Posterior vena cava (tissue), 2 donors: ENCODE data around the gene AP3S2. TPM values are rescaled to one million over a fixed set of nuclear protein-coding genes. Genes with fewer than 3 reads are reported as not detected.
"Not testable (repeated sequence)": the region's sequence is repeated elsewhere in the genome, so short reads cannot be mapped to it uniquely, and the experiment has no call there.

ENCODE experiments used
- DNase-seq: peaks from one replicate; pipeline ENCODE4 v3.0.0-alpha.2; 2020; ENCODE audit warnings: low spot score
- intact Hi-C, 2 donors: fragments of 100-400 bp; cut with DNase I; formaldehyde crosslinking; loops; one replicate each; pipeline versions ENCODE4 v1.14.1 to v1.14.2; 2022 to 2023
- long read RNA-seq, 2 donors: library from polyadenylated mRNA; unstranded; transcript quantifications; one replicate each; pipeline ENCODE4 v2.0.0, GENCODE V29; 2020 to 2021
- total RNA-seq, 2 donors: library from RNA; stranded (reverse); fragmentation: NEBNext Ultra II Directional; extraction: Animal tissue kit (Norgen Biotek cat#: 25700); gene quantifications; one replicate each; pipeline ENCODE4 v1.2.1, GENCODE V29; 2021
- donor health status: DM: yes; HTN: yes; CAD: no.
- donor health status: DM: yes; HTN: yes; CAD: no.

AP3S2 gene
- total RNA-seq = 10 to 100 TPM; 28.7 to 31.5 TPM
- long read RNA-seq, donor 1, full-length matches to known transcripts = 17 of 21 reads
- long read RNA-seq, donor 1, partial matches to known transcripts = 1 of 21 reads
- long read RNA-seq, donor 1, other reads (novel, unspliced or antisense) = 3 of 21 reads
- long read RNA-seq, donor 2, full-length matches to known transcripts = 80 of 95 reads
- long read RNA-seq, donor 2, partial matches to known transcripts = 1 of 95 reads
- long read RNA-seq, donor 2, other reads (novel, unspliced or antisense) = 14 of 95 reads

GRCh38 chr15:89893696-89894447 is at the start of gene AP3S2:
Gene AP3S2, minus strand, starts transcription at chr15:89893994. Its CDS starts 45 bp downstream, at chr15:89893949.
- intact Hi-C loops = no loop called here
- peak; percentile 97 for DNase-seq

- DNase-seq = no peak
- intact Hi-C loops = no loop called here
Measured at GRCh38 chr15:89939910-89940309, 46.1 kb upstream of the AP3S2 start.

GRCh38 chr15:89939377-89939776 is 45.6 kb upstream of the AP3S2 start:
- DNase-seq, intact Hi-C loops: not testable (repeated sequence)

- intact Hi-C loops = no loop called here
- DNase-seq = no peak
Measured at GRCh38 chr15:89937365-89938350, 43.9 kb upstream of the AP3S2 start.

- no peak for DNase-seq
- intact Hi-C loops = no loop called here
Measured at GRCh38 chr15:89936786-89937265, 43.0 kb upstream of the AP3S2 start.

GRCh38 chr15:89936051-89936785 is 42.4 kb upstream of the AP3S2 start:
- intact Hi-C loops = no loop called here
- DNase-seq = no peak

GRCh38 chr15:89932880-89933279 is 39.1 kb upstream of the AP3S2 start:
- no peak for DNase-seq
- intact Hi-C loops = no loop called here

GRCh38 chr15:89928421-89928820 is 34.6 kb upstream of the AP3S2 start:
- no peak for DNase-seq
- intact Hi-C loops = no loop called here

GRCh38 chr15:89926158-89926557 is 32.4 kb upstream of the AP3S2 start:
- intact Hi-C loops = no loop called here
- no peak for DNase-seq

- intact Hi-C loops = no loop called here
- no peak for DNase-seq
Measured at GRCh38 chr15:89917442-89918101, 23.8 kb upstream of the AP3S2 start.

- intact Hi-C loops = no loop called here
- no peak for DNase-seq
Measured at GRCh38 chr15:89916660-89917059, 22.9 kb upstream of the AP3S2 start.

- intact Hi-C loops = loop anchor here in 1 of 2 donors (5.0 kb wide), 1 partner anchor 159 kb away; no protein-coding TSS in a partner anchor
- DNase-seq = peak; percentile 89
Measured at GRCh38 chr15:89912674-89913396, 19.0 kb upstream of the AP3S2 start, which contains the start of gene ARPIN. Gene ARPIN, minus strand, starts transcription at chr15:89912952. Its CDS starts 117 bp downstream, at chr15:89912835.

GRCh38 chr15:89912145-89912673 is 18.4 kb upstream of the AP3S2 start:
- intact Hi-C loops = loop anchor here in 1 of 2 donors (5.0 kb wide), 1 partner anchor 160 kb away; no protein-coding TSS in a partner anchor
- DNase-seq = peak; percentile 84

GRCh38 chr15:89910891-89911626 is 17.3 kb upstream of the AP3S2 start:
- intact Hi-C loops = loop anchor here in 1 of 2 donors (5.0 kb wide), 1 partner anchor 161 kb away; no protein-coding TSS in a partner anchor
- no peak for DNase-seq

- DNase-seq = no peak
- intact Hi-C loops = loop anchor here in 1 of 2 donors (5.0 kb wide), 1 partner anchor 163 kb away; no protein-coding TSS in a partner anchor
Measured at GRCh38 chr15:89909611-89910010, 15.8 kb upstream of the AP3S2 start.

GRCh38 chr15:89908226-89908625 is 14.4 kb upstream of the AP3S2 start:
- DNase-seq = no peak
- intact Hi-C loops = no loop called here
